ENCODE data around the gene GNS. TPM values are rescaled to one million over a fixed set of nuclear protein-coding genes. Genes with fewer than 3 reads are reported as not detected.

GNS gene
- total RNA-seq, 1 donor from 2014 or later, result 19.9 TPM

DNA sequence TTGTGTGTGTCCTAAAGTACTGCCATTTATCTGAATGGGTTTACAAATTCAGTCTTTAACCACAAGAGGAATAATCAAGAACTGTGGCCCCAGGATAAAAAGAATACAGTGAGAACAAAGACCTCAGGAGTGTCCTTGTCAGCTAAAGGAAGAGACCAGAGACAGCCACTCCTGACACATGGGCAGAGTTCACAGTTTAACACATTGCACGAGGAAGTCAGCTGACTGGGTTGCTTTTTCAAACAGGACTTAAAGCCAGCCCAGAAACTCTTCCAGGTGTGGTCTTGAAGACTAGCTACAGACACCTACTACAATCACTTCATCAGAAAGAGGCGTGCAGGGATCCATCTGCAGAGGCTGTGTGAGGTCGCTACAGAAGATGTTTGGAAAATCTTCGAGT lies 42.8 kb downstream of the GNS start:
- DNase-seq, result no peak
- Mint-ChIP-seq H3K4me1 (peaks cover 15% of the 10 kb centered on the region), H3K27me3 (no peaks in the 10 kb centered on the region), H3K27ac (no peak overlapping the region), H3K36me3 (ENCODE audit: low read depth) (peaks cover 39% of the 10 kb centered on the region), H3K9me3 (no peaks in the 10 kb centered on the region), H3K4me3 (no peak overlapping the region)
- intact Hi-C loops (cut with micrococcal nuclease), result no loop called here

DNA sequence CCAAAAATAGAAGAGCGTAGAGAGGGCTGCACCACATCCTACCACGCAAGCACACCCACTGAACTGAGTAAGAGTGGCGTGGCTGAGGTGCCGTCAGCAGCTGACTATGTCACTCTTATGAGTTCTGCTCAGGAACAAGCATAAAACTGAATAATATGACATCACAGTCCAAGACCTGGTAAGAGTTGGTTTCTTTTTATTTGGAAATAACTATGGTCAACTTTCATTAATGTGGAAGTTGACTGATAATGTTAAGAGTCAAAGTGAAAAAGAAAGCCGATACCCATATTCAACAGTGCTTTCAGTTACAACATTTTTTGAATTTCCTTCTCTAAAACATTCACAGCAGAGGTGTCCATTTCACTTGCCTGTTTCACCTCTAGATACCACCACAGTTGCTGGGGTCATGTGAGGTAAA lies 44.6 kb downstream of the GNS start:
- DNase-seq, result no peak
- H3K4me1 Mint-ChIP-seq, result peaks cover 15% of the 10 kb centered on the region

DNA sequence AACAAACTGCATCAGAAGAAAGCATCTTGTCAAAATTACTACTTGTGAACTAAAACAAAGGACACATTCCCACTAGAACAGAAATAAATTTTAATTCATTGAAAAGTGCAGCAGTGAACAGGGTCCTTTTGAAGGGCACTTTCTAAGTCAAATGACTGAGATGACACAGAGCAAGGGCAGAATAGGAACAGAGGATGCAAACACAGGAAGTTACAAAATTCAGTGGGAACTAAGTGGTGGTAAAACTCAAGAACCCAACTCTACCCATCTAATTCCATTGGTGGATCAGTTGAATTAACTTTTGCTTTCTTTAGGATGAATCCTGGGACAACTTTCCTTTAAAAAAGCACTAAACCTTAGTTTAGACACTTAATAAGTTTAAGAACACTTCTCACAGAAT lies 45.8 kb downstream of the GNS start:
- peaks cover 15% of the 10 kb centered on the region for H3K4me1 Mint-ChIP-seq
- H3K27me3 Mint-ChIP-seq, result no peaks in the 10 kb centered on the region
- no peak for DNase-seq
- H3K4me3 Mint-ChIP-seq, result no peak overlapping the region
- peaks cover 34% of the 10 kb centered on the region for H3K36me3 Mint-ChIP-seq (ENCODE audit: low read depth)
- no peaks in the 10 kb centered on the region for H3K9me3 Mint-ChIP-seq
- intact Hi-C loops (cut with micrococcal nuclease), result no loop called here
- H3K27ac Mint-ChIP-seq, result peak overlapping the region; percentile 17

More for the DNA sequence above, 44.6 kb downstream of the GNS start:
- Mint-ChIP-seq H3K4me3 (no peak overlapping the region), H3K27ac (no peak overlapping the region), H3K27me3 (no peaks in the 10 kb centered on the region), H3K36me3 (ENCODE audit: low read depth) (peaks cover 37% of the 10 kb centered on the region), H3K9me3 (no peaks in the 10 kb centered on the region)
- intact Hi-C loops (cut with micrococcal nuclease), result no loop called here

DNA sequence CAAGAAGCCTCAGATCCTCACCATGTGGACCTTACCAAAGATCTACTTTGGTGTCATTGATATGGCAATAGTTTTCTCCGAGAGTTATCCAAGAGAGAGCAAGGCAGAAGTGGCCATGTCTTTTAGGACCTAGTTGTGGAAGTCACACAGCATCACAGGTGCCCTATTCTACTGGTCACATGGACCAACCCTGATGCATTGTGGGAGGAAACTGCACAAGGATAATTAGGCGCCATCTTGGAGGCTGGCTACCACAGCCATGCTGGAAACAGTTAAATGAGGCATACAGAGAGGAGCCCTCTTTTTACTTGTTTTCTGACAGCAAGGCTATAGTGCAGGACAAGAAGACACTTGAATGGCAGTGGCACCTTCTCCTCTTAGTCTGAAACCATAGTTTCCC lies 49.8 kb downstream of the GNS start:
- Mint-ChIP-seq H3K9me3 (no peaks in the 10 kb centered on the region), H3K4me1 (peaks cover 9% of the 10 kb centered on the region), H3K27me3 (no peaks in the 10 kb centered on the region), H3K4me3 (no peak overlapping the region), H3K36me3 (ENCODE audit: low read depth) (peaks cover 20% of the 10 kb centered on the region), H3K27ac (no peak overlapping the region)
- no peak for DNase-seq
- intact Hi-C loops (cut with micrococcal nuclease), result no loop called here

DNA sequence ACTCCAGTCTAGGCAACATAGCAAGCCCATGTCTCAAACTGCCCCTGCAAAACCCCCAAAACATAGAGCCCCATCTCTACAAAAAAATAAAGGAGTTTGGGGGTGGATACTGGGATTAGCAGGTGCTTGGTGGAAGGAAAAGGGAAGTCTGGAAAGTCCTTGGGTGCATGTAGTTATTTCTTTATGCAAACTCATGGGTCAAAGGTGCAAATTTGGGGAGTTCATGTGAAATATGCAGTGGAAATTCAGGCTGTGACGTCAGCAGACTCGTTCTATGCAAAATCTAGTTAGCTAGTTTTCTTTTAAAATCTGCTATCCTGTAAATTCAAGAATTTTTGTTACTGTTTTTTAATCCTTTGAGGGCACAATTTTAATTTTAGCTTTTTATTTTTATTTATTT lies 51.3 kb downstream of the GNS start:
- Mint-ChIP-seq H3K4me3 (no peak overlapping the region), H3K36me3 (ENCODE audit: low read depth) (peaks cover 10% of the 10 kb centered on the region), H3K27me3 (no peaks in the 10 kb centered on the region), H3K9me3 (no peaks in the 10 kb centered on the region), H3K27ac (no peak overlapping the region), H3K4me1 (no peaks in the 10 kb centered on the region)
- intact Hi-C loops (cut with micrococcal nuclease), result no loop called here
- no peak for DNase-seq

DNA sequence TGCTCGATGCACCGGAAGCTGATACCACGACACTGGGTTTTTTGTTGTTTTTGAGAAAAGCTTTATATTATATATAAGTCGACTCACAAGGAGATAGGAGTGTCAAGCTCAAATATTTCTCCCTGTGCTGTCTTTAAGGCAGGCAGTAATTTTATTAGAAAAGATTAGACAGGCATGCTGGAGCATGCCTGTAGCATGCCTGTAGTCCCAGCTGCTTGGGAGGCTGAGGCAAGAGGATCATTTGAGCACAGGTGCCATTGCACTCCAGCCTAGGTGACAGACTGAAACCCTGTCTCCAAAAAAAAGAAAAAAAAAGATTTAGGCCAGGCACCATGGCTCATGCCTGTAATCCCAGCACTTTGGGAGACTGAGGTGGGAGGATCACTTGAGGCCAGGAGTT lies 51.8 kb downstream of the GNS start:
- no peak for DNase-seq
- H3K4me1 Mint-ChIP-seq, result no peaks in the 10 kb centered on the region
- H3K36me3 Mint-ChIP-seq (ENCODE audit: low read depth), result peaks cover 10% of the 10 kb centered on the region
- intact Hi-C loops (cut with micrococcal nuclease), result no loop called here
- no peak overlapping the region for H3K27ac Mint-ChIP-seq
- no peaks in the 10 kb centered on the region for H3K9me3 Mint-ChIP-seq
- H3K4me3 Mint-ChIP-seq, result no peak overlapping the region
- H3K27me3 Mint-ChIP-seq, result no peaks in the 10 kb centered on the region

DNA sequence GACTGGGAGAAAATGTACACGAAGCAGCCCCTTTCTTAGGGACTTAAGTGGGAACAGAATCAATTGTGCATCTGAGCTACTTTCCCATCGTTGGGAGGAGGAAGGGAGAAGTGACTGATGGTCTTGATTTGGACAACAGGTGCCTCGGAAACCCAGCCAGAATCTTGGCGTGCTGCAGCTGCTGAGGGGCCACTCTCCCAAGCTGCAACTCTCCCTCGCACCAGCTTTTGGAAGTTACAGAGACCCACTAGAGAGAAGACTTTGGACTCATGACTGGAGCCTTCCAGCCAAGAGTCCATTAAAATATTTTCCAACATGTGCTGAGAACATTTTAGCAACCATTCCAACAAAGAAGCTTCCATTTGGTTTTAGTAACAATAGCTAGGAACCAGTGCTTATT lies 52.3 kb downstream of the GNS start:
- H3K4me3 Mint-ChIP-seq, result no peak overlapping the region
- intact Hi-C loops (cut with micrococcal nuclease), result no loop called here
- H3K27ac Mint-ChIP-seq, result no peak overlapping the region
- H3K36me3 Mint-ChIP-seq (ENCODE audit: low read depth), result peaks cover 13% of the 10 kb centered on the region
- no peaks in the 10 kb centered on the region for H3K27me3 Mint-ChIP-seq
- no peaks in the 10 kb centered on the region for H3K9me3 Mint-ChIP-seq
- DNase-seq, result no peak
- H3K4me1 Mint-ChIP-seq, result peaks cover 2% of the 10 kb centered on the region

DNA sequence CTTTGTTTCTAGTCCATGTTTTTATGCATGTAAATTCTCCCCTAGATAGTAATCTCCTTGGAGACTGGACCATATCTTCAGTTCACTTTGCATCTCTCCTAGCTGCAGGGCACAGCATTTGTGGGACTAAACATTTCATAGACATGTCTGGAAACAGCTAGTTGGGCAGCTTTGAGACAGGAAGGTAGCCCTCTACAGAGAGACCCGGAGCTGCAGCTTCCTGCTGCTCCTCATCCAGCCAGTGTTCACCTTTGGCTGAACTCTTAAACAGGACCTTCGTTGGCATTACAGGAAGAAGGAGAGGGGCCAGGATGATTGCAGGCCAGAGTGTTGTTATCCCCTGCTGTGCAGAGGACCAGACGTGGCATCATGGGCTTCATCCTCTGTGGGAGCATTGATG lies 52.9 kb downstream of the GNS start:
- Mint-ChIP-seq H3K27ac (no peak overlapping the region), H3K36me3 (ENCODE audit: low read depth) (peaks cover 13% of the 10 kb centered on the region), H3K4me3 (no peak overlapping the region), H3K4me1 (peaks cover 4% of the 10 kb centered on the region), H3K9me3 (no peaks in the 10 kb centered on the region), H3K27me3 (no peaks in the 10 kb centered on the region)
- no peak for DNase-seq
- intact Hi-C loops (cut with micrococcal nuclease), result no loop called here

DNA sequence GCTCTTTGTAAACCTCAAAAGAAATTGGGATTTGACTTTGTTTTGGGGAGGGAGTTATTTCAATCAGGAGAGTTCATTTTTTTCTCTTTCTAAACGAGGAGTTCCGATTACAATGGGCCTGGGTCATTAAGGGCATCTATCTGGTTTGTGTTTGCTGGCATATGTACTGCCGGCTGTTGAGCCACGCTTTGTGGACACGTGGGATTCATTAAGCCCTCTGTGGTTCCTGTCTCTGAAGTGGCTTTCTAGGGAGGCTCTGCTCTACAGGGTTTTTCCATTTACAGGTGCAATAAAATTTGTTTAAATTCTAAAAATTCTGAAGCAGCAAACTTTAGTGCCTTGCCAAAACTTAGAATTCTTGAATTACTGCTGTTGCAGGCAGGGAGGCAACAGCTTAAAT lies 57.9 kb downstream of the GNS start:
- H3K36me3 Mint-ChIP-seq (ENCODE audit: low read depth), result peaks cover 22% of the 10 kb centered on the region
- peak overlapping the region; percentile 25 for H3K4me3 Mint-ChIP-seq
- no peaks in the 10 kb centered on the region for H3K9me3 Mint-ChIP-seq
- intact Hi-C loops (cut with micrococcal nuclease), result no loop called here
- no peaks in the 10 kb centered on the region for H3K27me3 Mint-ChIP-seq
- DNase-seq, result no peak
- peak overlapping the region; percentile 46 for H3K27ac Mint-ChIP-seq
- H3K4me1 Mint-ChIP-seq, result peaks cover 32% of the 10 kb centered on the region

DNA sequence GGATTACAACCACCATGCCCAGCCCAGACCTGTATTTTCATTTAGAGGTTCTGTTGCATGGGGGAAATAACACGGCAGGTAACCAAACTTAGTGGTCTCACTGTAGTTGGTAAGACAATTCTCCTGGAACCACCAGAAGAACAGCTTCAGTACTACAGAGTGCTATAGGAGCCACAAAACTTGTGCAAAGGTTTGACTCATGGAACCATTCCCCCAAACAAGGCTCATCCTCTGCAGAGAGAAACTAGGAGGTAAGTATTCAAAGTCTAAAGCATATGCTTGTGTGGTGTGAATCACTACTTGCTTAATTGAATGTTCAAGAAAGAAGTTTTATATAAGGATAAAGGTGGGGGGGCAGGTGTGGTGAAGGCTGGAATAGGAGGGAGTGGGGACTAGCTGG lies 58.7 kb downstream of the GNS start:
- peak overlapping the region; percentile 25 for H3K4me3 Mint-ChIP-seq
- H3K4me1 Mint-ChIP-seq, result peaks cover 38% of the 10 kb centered on the region

DNA sequence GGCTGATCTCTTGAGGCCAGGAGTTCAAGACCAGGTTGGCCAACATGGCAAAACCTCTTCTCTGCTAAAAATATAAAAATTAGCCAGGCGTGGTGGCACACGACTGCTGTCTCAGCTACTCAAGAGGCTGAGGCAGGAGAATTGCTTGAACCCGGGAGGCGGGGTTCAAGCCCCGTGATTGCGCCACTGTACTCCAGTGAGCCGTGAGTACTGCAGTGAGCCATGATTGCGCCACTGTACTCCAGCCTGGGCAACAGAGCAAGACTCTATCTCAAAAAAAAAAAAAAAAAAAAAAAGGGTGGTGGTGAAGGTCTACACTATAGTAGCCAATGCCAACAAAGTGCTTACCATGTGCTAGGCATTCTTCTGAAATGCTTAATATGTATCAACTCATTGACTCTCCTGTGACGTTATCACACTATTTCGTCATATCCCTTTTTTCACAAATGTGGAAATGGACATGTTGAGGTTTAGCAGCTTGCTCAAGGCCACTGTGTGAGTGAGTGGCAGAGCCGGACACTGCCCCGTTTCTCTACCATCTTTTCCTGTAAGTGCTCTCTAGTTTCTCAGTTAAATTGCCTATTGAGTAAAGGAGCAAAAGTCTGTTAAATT lies 59.6 kb downstream of the GNS start:
- Mint-ChIP-seq H3K4me3 (no peak overlapping the region), H3K4me1 (peaks cover 42% of the 10 kb centered on the region), H3K27me3 (no peaks in the 10 kb centered on the region), H3K36me3 (ENCODE audit: low read depth) (peaks cover 28% of the 10 kb centered on the region), H3K9me3 (no peaks in the 10 kb centered on the region), H3K27ac (no peak overlapping the region)
- intact Hi-C loops (cut with micrococcal nuclease), result loop anchor here (2.0 kb wide), 1 partner anchor 29 kb away; no protein-coding TSS in a partner anchor
- no peak for DNase-seq

More for the DNA sequence above, 58.7 kb downstream of the GNS start:
- intact Hi-C loops (cut with micrococcal nuclease), result no loop called here
- Mint-ChIP-seq H3K36me3 (ENCODE audit: low read depth) (peaks cover 23% of the 10 kb centered on the region), H3K27ac (peak overlapping the region; percentile 46), H3K9me3 (no peaks in the 10 kb centered on the region), H3K27me3 (no peaks in the 10 kb centered on the region)
- peak; percentile 62 for DNase-seq

DNA sequence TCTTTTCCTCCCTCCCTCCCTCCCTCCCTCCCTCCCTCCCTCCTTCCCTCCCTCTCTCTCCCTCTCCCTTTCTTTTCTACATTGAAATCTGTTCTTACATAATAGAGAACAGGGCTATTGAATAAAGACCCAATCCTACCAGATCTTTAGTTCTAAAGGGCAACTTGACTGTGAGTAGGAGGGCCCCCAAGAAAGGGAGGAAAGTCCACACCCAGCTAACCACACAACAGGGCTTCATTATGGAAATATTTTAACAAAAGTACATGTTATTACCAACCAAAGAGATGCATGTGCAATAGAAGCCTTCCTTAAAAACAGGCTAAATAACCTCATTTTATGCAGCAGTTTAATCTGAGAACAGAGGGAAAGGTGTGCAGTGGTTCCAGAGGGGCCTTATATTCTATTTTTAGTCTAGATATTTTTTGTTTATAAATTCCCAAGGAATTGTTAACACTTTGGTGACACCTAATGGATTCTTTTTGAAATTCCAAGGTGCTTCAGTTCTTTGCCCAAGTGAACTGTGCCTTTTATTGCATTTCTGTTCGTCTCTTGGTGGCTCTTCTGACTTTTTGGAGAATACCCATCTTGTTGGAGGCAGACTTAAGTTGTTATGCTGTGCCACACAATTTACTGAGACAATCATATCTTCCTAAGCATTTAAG lies 63.0 kb downstream of the GNS start:
- no peaks in the 10 kb centered on the region for H3K9me3 Mint-ChIP-seq
- peaks cover 49% of the 10 kb centered on the region for H3K36me3 Mint-ChIP-seq (ENCODE audit: low read depth)
- no peak overlapping the region for H3K4me3 Mint-ChIP-seq
- H3K27ac Mint-ChIP-seq, result no peak overlapping the region
- H3K27me3 Mint-ChIP-seq, result no peaks in the 10 kb centered on the region
- DNase-seq, result no peak
- peaks cover 58% of the 10 kb centered on the region for H3K4me1 Mint-ChIP-seq
- intact Hi-C loops (cut with micrococcal nuclease), result no loop called here

DNA sequence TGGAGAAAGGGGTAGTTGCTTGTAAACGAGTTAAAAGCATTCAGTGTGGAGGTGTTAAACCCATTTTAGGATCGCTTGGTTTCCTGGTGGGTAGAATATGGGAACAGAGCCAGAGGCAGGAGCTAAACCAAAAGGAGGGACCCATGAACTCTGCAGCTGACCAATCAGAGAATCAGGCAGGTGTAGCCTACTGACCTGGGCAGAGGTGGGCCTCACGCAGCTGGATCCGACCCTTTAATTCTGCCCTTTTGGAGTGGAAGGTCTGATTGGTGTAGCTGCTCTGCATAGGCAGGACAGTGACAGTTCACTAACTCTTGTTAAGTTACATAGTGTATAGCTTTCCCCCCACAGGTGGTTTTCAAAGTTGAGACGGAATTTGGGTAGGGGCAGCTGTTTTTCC lies 63.7 kb downstream of the GNS start:
- intact Hi-C loops (cut with micrococcal nuclease), result no loop called here
- no peak for DNase-seq
- Mint-ChIP-seq H3K36me3 (ENCODE audit: low read depth) (peaks cover 50% of the 10 kb centered on the region), H3K27ac (peak overlapping the region; percentile 1), H3K4me3 (no peak overlapping the region), H3K27me3 (no peaks in the 10 kb centered on the region), H3K9me3 (no peaks in the 10 kb centered on the region), H3K4me1 (peaks cover 52% of the 10 kb centered on the region)

DNA sequence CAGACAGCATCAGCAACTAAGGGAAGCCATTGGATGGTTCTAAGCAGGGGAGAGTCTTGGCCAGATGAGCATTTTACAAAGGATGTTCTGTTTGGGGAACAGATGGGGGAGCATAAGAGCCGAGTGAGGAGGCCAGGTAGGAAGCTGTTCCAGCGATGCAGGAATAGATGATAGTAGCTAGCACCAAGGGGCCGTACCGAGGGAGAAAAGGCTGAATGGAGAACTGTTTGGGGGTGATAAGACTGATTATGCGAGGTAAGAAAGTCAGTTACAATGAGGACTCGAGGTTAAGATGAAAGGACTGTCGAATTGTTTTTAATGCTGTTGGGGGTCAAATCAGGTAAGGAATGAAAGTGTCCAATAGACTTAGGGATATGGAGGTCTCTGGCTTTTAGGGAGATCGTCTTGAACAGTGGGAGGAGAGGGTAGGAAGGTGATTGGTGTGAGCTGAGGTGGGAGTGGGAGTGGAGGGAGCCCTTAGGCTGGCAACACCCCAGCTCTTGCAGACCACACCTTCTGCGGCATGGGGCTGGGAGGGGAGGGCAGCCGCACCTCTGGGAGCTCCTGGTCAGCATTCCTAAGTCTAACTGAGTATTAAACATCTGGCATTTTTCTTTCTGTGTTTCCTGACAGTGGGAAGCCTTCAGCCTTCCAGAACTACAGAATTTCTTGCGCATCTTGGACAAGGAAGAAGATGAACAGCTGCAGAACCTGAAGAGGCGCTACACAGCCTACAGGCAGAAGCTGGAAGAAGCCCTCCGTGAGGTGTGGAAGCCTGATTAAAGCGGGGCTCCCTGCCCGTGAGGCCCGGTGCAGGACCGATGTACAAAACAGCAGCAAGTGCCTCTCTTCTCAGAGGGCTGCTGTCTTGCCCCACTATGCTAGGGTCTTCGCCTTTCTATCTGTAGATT lies 64.8 kb downstream of the GNS start:
- no peak for DNase-seq
- intact Hi-C loops (cut with micrococcal nuclease), result no loop called here
- peak overlapping the region; percentile 10 for H3K27ac Mint-ChIP-seq

More for the DNA sequence above, 64.8 kb downstream of the GNS start:
- Mint-ChIP-seq H3K4me1 (peaks cover 44% of the 10 kb centered on the region), H3K36me3 (ENCODE audit: low read depth) (peaks cover 48% of the 10 kb centered on the region), H3K9me3 (no peaks in the 10 kb centered on the region), H3K4me3 (no peak overlapping the region), H3K27me3 (no peaks in the 10 kb centered on the region)

Measured in activated CD4-positive, alpha-beta T cell treated with anti-CD3 and anti-CD28 coated beads, Interleukin-2, amount 10 ng/mL, durations not matched to agents 24 days and 14 days (primary cell).